ENCODE data around the gene TBC1D9B.

GRCh38 chr5:179854356-179854755 lies 53.3 kb downstream of the TBC1D9B start:
- TF ChIP-seq POLR2A (IDR thresholded peaks at IDR 0.05; ENCODE audit: low read depth, low read length) (no peak), POLR2AphosphoS5 (IDR thresholded peaks at IDR 0.05; ENCODE audit: low read depth, low read length) (no peak)
